ENCODE data around the gene RNF13. TPM values are rescaled to one million over a fixed set of nuclear protein-coding genes. Genes with fewer than 3 reads are reported as not detected.

The RNF13 gene
- total and polyA plus RNA-seq, 8 donors = 18.1 to 51.9 (median 35.3) TPM

GRCh38 chr3:149969110-149969939 is 156.3 kb downstream of the RNF13 start:
- Histone ChIP-seq H3K27ac (peak overlapping the region in 1 of 4 donors; percentile 58), H3K9me3 (no peaks in the 10 kb centered on the region), H3K36me3 (no peaks in the 10 kb centered on the region), H3K27me3 (peaks cover 0 to 6% (median 1%) of the 10 kb centered on the region in 4 donors), H3K4me3 (peak overlapping the region in 3 of 4 donors; percentile 77 to 93 (median 87)), H3K4me1 (peaks cover 4 to 13% (median 4%) of the 10 kb centered on the region in 3 donors)
- ATAC-seq (peak; percentile 28 to 65 (median 41)), FAIRE-seq (no peak), DNase-seq (peak in 4 of 6 donors; percentile 24 to 43 (median 38))
- 11 to 20% methylated on average over 15 of the region's 15 CpGs for WGBS, 2 donors
- TF ChIP-seq CTCF (IDR thresholded peaks at IDR 0.05) = no peak
- intact Hi-C loops (cut with DNase I) = loop anchor here (10.0 kb wide), 1 partner anchor 215 kb away; no protein-coding TSS in a partner anchor

GRCh38 chr3:149969940-149970715 is 157.1 kb downstream of the RNF13 start:
- Histone ChIP-seq H3K36me3 (no peaks in the 10 kb centered on the region), H3K4me1 (peaks cover 4 to 13% (median 4%) of the 10 kb centered on the region in 3 donors), H3K27ac (peak overlapping the region; percentile 61 to 85 (median 74)), H3K4me3 (peak overlapping the region; percentile 77 to 93 (median 89)), H3K27me3 (peaks cover 0 to 6% (median 1%) of the 10 kb centered on the region in 4 donors), H3K9me3 (no peaks in the 10 kb centered on the region)
- TF ChIP-seq CTCF (IDR thresholded peaks at IDR 0.05) = no peak
- ATAC-seq (peak; percentile 76 to 84 (median 79)), FAIRE-seq (no peak), DNase-seq (peak; percentile 79 to 89 (median 82))
- intact Hi-C loops (cut with DNase I) = loop anchor here (10.0 kb wide), 1 partner anchor 215 kb away; no protein-coding TSS in a partner anchor
- WGBS, 2 donors = 1% methylated on average over 48 to 73 of the region's 73 CpGs

GRCh38 chr3:149970716-149971402 is 157.8 kb downstream of the RNF13 start, which contains the start of gene PFN2:
TSS of gene PFN2 (minus strand) at chr3:149970895. CDS start at chr3:149970856, 39 bp downstream.
- Histone ChIP-seq H3K4me1 (peaks cover 4 to 13% (median 4%) of the 10 kb centered on the region in 3 donors), H3K9me3 (no peaks in the 10 kb centered on the region), H3K27me3 (peaks cover 0 to 6% (median 1%) of the 10 kb centered on the region in 4 donors), H3K27ac (peak within 1 kb of the TSS; percentile 61 to 85 (median 74)), H3K36me3 (no peaks in the 10 kb centered on the region), H3K4me3 (peak within 1 kb of the TSS; percentile 77 to 93 (median 89))
- intact Hi-C loops (cut with DNase I) = no loop called here
- DNase-seq (peak; percentile 59 to 84 (median 72)), ATAC-seq (peak; percentile 66 to 79 (median 73)), FAIRE-seq (no peak)
- WGBS, 2 donors = 0 to 1% methylated on average over 71 to 102 of the region's 102 CpGs
- TF ChIP-seq CTCF (IDR thresholded peaks at IDR 0.05) = no peak

- no peak for FAIRE-seq
- ATAC-seq = peak; percentile 44 to 58 (median 46)
- intact Hi-C loops (cut with DNase I) = no loop called here
- no peak for TF ChIP-seq CTCF (IDR thresholded peaks at IDR 0.05)
- Histone ChIP-seq H3K27me3 (peaks cover 0 to 6% (median 1%) of the 10 kb centered on the region in 4 donors), H3K4me1 (peaks cover 4 to 13% (median 4%) of the 10 kb centered on the region in 3 donors), H3K9me3 (no peaks in the 10 kb centered on the region), H3K36me3 (no peaks in the 10 kb centered on the region), H3K4me3 (peak overlapping the region; percentile 77 to 93 (median 89)), H3K27ac (peak overlapping the region in 3 of 4 donors; percentile 70 to 85 (median 77))
- 1% methylated on average over 42 of the region's 42 CpGs for WGBS, 2 donors
- DNase-seq = peak in 5 of 6 donors; percentile 47 to 81 (median 58)
These were observed 158.5 kb downstream of the RNF13 start for GRCh38 chr3:149971403-149972075.

Data from pancreas (tissue), 10 donors.